GM06990 (cell line): ENCODE measurements around the gene S100A3.
A peak's percentile ranks its signal among the peaks of the same experiment; 100 is the strongest.

Experiments
- DNase-seq: peaks from one replicate; pipeline ENCODE4 v3.0.0-alpha.2; 2011; ENCODE audit not compliant: insufficient read length; ENCODE audit errors: extremely low read depth
- H3K27me3 ChIP-seq: replicated peaks from 2 replicates; pipeline ENCODE4 v1.6.0; 2011; ENCODE audit warnings: low read length; ENCODE audit not compliant: control insufficient read depth, insufficient read depth
- H3K36me3 ChIP-seq: 2 replicates; pipeline ENCODE4 v1.5.1; 2011; ENCODE audit warnings: low read length; ENCODE audit not compliant: control insufficient read depth, insufficient read depth
- H3K4me3 ChIP-seq: replicated peaks from 2 replicates; pipeline ENCODE4 v1.5.1; 2011; ENCODE audit warnings: low read depth, mild to moderate bottlenecking, control low read depth, low read length
- TF ChIP-seq, protein P1 (sequence below): IDR thresholded peaks from 2 replicates; pipeline ENCODE4 v1.5.1; 2011; ENCODE audit warnings: low read length, control low read depth, mild to moderate bottlenecking, inconsistent platforms; ENCODE audit not compliant: insufficient read depth, poor library complexity, severe bottlenecking

S100A3 gene

DNA sequence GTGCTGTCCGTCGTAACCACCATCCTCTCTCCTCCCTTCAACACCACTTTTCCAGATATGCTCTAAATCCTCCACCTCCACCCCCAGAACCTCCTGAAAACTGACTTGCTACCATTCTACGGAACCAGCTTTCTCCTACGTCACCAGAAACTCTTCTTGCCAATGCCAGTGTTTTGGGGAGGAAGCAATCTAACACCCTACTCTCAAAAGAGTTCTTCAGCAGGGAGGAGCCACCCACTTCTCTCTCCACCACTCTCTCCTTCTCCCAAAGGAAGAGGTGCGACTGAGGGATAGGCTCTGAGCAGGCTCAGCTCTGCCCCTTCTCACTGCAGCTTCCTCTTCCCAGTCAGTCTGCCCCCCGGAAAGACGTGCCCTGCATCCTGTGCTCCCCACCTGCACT is 22.6 kb upstream of the S100A3 start:
- H3K36me3 ChIP-seq, result no peaks in the 10 kb centered on the region
- no peak overlapping the region for H3K4me3 ChIP-seq
- TF ChIP-seq, protein P1, sequence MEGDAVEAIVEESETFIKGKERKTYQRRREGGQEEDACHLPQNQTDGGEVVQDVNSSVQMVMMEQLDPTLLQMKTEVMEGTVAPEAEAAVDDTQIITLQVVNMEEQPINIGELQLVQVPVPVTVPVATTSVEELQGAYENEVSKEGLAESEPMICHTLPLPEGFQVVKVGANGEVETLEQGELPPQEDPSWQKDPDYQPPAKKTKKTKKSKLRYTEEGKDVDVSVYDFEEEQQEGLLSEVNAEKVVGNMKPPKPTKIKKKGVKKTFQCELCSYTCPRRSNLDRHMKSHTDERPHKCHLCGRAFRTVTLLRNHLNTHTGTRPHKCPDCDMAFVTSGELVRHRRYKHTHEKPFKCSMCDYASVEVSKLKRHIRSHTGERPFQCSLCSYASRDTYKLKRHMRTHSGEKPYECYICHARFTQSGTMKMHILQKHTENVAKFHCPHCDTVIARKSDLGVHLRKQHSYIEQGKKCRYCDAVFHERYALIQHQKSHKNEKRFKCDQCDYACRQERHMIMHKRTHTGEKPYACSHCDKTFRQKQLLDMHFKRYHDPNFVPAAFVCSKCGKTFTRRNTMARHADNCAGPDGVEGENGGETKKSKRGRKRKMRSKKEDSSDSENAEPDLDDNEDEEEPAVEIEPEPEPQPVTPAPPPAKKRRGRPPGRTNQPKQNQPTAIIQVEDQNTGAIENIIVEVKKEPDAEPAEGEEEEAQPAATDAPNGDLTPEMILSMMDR, result no peak

DNA sequence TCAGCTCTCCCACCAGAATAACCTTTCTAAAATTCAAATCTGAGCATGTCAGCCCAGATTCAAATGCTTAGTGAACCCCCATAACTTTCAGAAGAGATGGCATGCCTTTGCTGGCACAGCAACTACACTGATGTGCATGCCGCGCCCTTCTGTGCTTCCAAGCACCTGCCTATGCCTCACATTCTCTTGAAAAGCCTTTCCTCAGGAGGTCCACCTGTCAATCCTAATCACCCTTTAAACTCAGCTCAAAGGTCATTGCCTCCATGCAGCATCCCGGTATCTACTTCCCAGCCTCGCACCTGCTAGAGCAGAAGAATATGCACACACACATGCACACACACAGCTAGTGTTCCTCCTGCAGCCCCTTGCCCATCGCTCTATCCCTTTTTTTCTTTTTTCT is 21.8 kb upstream of the S100A3 start:
- Histone ChIP-seq H3K36me3 (no peaks in the 10 kb centered on the region), H3K27me3 (no peaks in the 10 kb centered on the region), H3K4me3 (no peak overlapping the region)
- no peak for DNase-seq
- TF ChIP-seq, protein P1, result no peak

More for the DNA sequence above, 22.6 kb upstream of the S100A3 start:
- no peaks in the 10 kb centered on the region for H3K27me3 ChIP-seq
- DNase-seq, result no peak

DNA sequence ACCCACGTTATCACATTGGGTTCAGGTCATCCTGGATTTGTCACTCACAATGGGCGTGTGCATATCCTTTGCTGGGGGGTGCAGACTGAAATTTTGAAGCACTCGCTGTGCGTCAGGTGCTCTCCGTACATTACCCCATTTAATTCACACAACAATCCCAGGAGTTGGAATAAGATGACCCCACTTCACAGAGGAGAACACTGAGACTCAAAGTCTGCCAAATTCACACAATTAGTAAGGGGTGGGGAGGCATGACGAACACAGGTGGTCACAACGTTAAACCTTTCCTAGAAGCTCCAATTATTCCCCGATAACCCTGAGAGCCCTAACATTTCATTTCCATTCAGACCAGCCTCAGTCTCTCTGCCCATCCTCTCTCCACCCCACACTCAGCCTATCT is 20.4 kb upstream of the S100A3 start:
- Histone ChIP-seq H3K4me3 (no peak overlapping the region), H3K27me3 (no peaks in the 10 kb centered on the region), H3K36me3 (no peaks in the 10 kb centered on the region)
- TF ChIP-seq, protein P1, result no peak
- DNase-seq, result no peak

DNA sequence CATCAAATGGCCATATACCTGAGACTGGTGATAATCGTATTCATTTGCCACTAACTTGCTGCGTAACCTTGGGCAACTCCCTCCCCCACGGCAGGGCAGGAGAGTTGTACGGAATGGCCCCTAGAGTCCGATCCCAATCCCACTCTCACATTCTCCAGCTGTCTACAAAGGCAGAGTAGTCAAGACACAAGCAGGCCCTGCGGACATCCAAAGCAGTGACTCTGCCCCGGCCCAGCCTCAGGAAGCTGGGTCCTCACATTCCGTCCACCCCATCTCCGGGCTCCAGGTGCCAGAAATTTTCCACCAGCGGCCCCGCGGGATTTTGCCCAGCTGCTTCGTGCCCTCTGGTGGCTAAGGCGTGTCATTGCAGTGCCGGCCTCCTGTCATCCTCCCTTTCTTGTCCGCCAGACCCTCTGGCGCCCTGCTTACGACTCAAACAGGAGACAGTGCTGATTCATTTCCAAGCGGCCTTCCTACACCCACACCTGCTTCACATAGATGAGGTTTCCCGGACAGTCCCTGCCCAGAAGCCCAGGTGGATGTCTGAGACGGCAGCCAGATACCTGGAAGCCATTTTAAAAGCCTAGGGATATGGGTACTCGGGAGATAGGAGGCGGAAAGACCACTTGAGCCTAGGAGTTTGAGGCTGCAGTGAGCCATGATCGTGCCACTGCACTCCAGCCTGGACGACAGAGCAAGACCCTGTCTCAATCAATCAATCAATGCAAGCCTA is 19.5 kb upstream of the S100A3 start:
- Histone ChIP-seq H3K36me3 (no peaks in the 10 kb centered on the region), H3K27me3 (no peaks in the 10 kb centered on the region), H3K4me3 (no peak overlapping the region)
- TF ChIP-seq, protein P1, result peak; percentile 99
- DNase-seq, result peak; percentile 51

DNA sequence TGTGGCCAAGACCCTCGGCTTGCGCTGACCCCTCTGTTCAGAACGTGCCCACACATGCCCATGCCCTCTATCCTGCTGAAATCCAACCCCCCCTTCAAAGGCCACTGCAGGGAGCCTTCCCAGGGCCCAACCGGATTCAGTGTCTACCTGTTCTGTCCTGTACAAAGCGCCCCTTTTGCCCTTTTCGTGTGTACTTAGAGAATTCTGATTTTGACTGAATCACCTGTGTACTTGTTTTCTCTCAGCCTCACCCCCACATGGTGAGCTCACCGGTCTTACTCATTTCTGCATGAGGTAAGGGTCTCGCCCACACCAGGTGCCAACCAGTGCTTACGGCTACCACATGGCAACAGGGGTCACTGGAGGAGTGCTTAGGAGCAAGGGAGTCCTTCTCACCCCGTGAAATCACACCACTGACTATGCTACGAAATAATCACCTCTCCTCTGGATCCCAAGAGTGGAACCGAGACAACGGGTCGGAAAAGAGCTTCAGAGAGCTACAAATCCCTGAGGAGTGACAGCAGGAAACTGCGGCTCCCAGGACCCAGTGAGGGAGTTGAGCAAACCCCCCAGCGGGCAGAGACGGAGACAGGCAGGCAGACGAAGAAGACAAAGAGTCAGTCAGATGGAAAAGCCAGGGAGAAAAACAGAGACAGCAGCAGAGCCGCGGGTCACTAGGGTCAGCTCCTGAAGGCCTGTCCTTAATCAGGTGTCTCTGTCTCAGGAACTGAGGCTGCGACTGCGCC is 18.7 kb upstream of the S100A3 start:
- TF ChIP-seq, protein P1, result no peak

More for the DNA sequence above, 18.7 kb upstream of the S100A3 start:
- H3K27me3 ChIP-seq, result no peaks in the 10 kb centered on the region
- no peaks in the 10 kb centered on the region for H3K36me3 ChIP-seq
- DNase-seq, result no peak
- H3K4me3 ChIP-seq, result no peak overlapping the region
